Measurements from ENCODE around the gene TRIP11.

Gene TRIP11

GRCh38 chr14:91926131-91926890 is 113.5 kb downstream of the TRIP11 start:
- H3K27ac ChIP-seq, result no peak overlapping the region
- no peak for DNase-seq (ENCODE audit: low read depth, low spot score)

DNA sequence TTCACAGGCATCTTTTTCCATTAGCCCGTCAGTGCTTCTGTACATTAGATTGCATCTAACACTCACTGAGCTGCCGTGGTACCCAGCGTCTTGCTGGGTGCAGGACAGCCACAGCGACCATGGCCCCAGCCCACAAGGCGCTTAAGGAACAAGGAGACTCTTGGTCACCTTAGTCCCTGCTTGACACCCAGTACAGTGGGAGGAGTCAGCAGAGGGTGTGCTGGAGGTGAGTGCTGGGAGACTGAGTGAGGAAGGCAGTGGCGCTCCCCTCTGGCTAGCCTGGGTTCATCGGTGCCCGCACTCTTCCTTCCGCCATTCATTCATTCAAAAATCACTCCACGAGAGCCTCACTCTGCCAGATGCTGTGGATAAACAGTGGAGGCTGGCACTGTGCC is 114.1 kb downstream of the TRIP11 start:
- DNase-seq (ENCODE audit: low read depth, low spot score), result no peak
- H3K27ac ChIP-seq, result no peak overlapping the region

DNA sequence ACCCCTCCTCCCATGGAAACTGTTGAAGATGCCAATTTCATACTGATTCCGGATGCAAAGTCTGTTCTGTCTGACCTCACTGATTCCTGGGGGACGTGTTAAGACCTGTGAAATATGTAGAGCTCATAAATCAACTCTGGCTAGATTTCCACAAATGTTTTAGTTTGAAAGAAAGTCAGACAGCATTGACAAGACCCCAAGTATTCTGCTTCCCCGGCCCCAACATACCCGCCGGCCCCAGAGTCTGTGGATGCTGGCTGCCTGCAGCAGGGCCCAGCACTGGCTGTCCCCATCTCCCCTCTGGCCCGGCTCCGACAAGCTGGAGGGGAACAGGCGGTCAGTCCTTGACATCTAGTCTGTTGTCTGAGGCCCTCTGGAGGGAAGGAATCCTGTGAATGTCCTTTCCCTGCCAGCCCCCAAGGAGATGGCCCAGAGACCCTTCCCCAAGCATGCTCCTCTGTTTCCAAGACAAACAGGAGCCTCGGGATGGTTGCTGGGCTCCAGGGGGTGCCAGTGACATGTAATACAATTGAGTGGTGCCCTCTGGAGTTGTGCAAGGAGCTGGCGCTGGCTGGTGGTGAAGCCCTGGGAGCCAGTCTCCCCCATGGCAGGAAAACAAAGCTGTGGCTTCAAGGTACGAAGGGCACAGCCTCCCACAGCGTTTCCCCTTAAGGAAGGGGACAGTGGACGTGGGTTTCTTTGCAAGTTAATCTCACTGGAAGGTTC is 114.7 kb downstream of the TRIP11 start:
- no peak overlapping the region for H3K27ac ChIP-seq
- DNase-seq (ENCODE audit: low read depth, low spot score), result no peak

- no peak overlapping the region for H3K27ac ChIP-seq
- DNase-seq (ENCODE audit: low read depth, low spot score), result no peak
Measured at GRCh38 chr14:91920526-91920925, 119.3 kb downstream of the TRIP11 start.

DNA sequence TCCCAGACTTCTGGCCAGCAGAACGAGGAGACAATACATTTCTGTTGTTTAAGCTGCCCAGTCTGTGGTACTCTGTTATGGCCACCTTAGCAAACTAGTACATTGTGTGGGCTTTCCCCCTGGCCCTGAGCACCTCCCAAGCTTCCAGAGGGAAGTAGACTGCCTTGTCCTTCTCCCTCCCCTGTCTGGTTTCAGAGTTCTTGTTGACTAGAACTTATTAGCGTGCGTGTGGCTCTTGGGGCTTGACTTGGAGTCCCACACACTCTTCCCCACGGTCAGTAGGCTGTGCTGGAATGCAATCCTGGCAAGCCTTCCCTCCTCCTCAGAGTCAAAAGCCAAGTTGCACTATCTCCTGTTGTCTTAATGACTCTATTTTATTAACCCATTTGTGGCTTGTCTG is 120.0 kb downstream of the TRIP11 start:
- no peak for DNase-seq (ENCODE audit: low read depth, low spot score)
- no peak overlapping the region for H3K27ac ChIP-seq

- no peak for DNase-seq (ENCODE audit: low read depth, low spot score)
- H3K27ac ChIP-seq, result no peak overlapping the region
Measured at GRCh38 chr14:91918186-91918883, 121.5 kb downstream of the TRIP11 start.
